Neural progenitor cell (in vitro differentiated cells): Measurements from ENCODE around the gene CPA3. TPM values are rescaled to one million over a fixed set of nuclear protein-coding genes. Genes with fewer than 3 reads are reported as not detected.

ENCODE experiments used
- DNase-seq: peaks from one replicate; pipeline ENCODE4 v3.0.0-alpha.2; 2016; ENCODE audit warnings: low spot score
- H2AFZ ChIP-seq: fragments of 200-600 bp; sonication (generic); replicated peaks from 2 replicates; pipeline ENCODE4 v1.6.1; 2016; ENCODE audit warnings: antibody characterized with exemption
- H3F3A ChIP-seq: fragments of 200-600 bp; sonication (generic); 2 replicates; pipeline ENCODE4 v1.6.1; 2016; ENCODE audit warnings: antibody characterized with exemption, low read depth
- H3K27ac ChIP-seq: fragments of 200-600 bp; sonication (generic); 2 replicates; pipeline ENCODE4 v1.5.1; 2016; ENCODE audit warnings: mild to moderate bottlenecking
- H3K27me3 ChIP-seq: fragments of 200-600 bp; sonication (generic); 2 replicates; pipeline ENCODE4 v1.6.1; 2016; ENCODE audit warnings: mild to moderate bottlenecking, moderate library complexity
- H3K36me3 ChIP-seq: fragments of 200-600 bp; sonication (generic); 2 replicates; pipeline ENCODE4 v1.5.1; 2016
- H3K4me1 ChIP-seq: fragments of 200-600 bp; sonication (generic); 2 replicates; pipeline ENCODE4 v1.6.1; 2016; ENCODE audit warnings: mixed run types
- H3K4me2 ChIP-seq: fragments of 200-600 bp; sonication (generic); 2 replicates; pipeline ENCODE4 v1.6.1; 2016
- H3K4me3 ChIP-seq: fragments of 200-600 bp; sonication (generic); 2 replicates; pipeline ENCODE4 v1.5.1; 2016
- H3K79me2 ChIP-seq: fragments of 200-600 bp; sonication (generic); 2 replicates; pipeline ENCODE4 v1.6.1; 2016; ENCODE audit warnings: low read depth
- H3K9ac ChIP-seq: fragments of 200-600 bp; sonication (generic); 2 replicates; pipeline ENCODE4 v1.6.1; 2016
- H3K9me3 ChIP-seq: fragments of 200-600 bp; sonication (generic); 2 replicates; pipeline ENCODE4 v1.5.1; 2016; ENCODE audit warnings: low read depth
- H4K20me1 ChIP-seq: fragments of 200-600 bp; sonication (generic); 2 replicates; pipeline ENCODE4 v1.6.1; 2016; ENCODE audit warnings: low read depth
- H3K27ac Mint-ChIP-seq: 3 replicates; pipeline ENCODE4 v1.8.0; 2021; ENCODE audit warnings: mixed read lengths
- H3K27me3 Mint-ChIP-seq: 2 replicates; pipeline ENCODE4 v1.8.0; 2022; ENCODE audit warnings: low read depth, mild to moderate bottlenecking, inconsistent platforms, moderate library complexity, mixed read lengths; ENCODE audit not compliant: insufficient read depth
- H3K36me3 Mint-ChIP-seq: 3 replicates; pipeline ENCODE4 v1.8.0; 2021; ENCODE audit warnings: mixed read lengths
- H3K4me1 Mint-ChIP-seq: 3 replicates; pipeline ENCODE4 v1.8.0; 2021; ENCODE audit warnings: mixed read lengths
- H3K4me3 Mint-ChIP-seq: 3 replicates; pipeline ENCODE4 v1.8.0; 2021; ENCODE audit warnings: mild to moderate bottlenecking, moderate library complexity, mixed read lengths
- H3K9me3 Mint-ChIP-seq: 3 replicates; pipeline ENCODE4 v1.8.0; 2020; ENCODE audit warnings: mixed read lengths
- CTCF ChIP-seq: fragments of 200-600 bp; sonication (generic); IDR thresholded peaks from 2 replicates; pipeline ENCODE4 v1.5.1; 2017; ENCODE audit warnings: antibody characterized with exemption, mild to moderate bottlenecking
- EZH2 ChIP-seq: fragments of 200-600 bp; sonication (generic); IDR thresholded peaks from 2 replicates; pipeline ENCODE4 v1.6.1; 2017; ENCODE audit warnings: antibody characterized with exemption, mild to moderate bottlenecking, moderate library complexity
- EZH2phosphoT487 ChIP-seq: fragments of 200-600 bp; sonication (generic); IDR thresholded peaks from 2 replicates; pipeline ENCODE4 v1.6.1; 2017; ENCODE audit warnings: antibody characterized with exemption
- total RNA-seq: library from RNA; depleted of rRNA; stranded (reverse); fragments of >200 nt; gene quantifications from 2 replicates; pipeline ENCODE4 v1.2.3, GENCODE V29; 2015; ENCODE audit warnings: low replicate concordance

Gene CPA3
- total RNA-seq, result not detected in 2 replicates

- no peak within 1 kb of the TSS for H3K9ac ChIP-seq
- H3K27me3 ChIP-seq, result no peaks in the 10 kb centered on the region
- Mint-ChIP-seq H3K27me3 (peaks cover 3% of the 10 kb centered on the region), H3K4me1 (no peaks in the 10 kb centered on the region), H3K4me3 (no peak within 1 kb of the TSS), H3K9me3 (no peaks in the 10 kb centered on the region), H3K27ac (no peak within 1 kb of the TSS), H3K36me3 (no peaks in the 10 kb centered on the region)
- H3K4me1 ChIP-seq, result no peaks in the 10 kb centered on the region
- no peak for TF ChIP-seq EZH2phosphoT487
- no peak for TF ChIP-seq CTCF
- TF ChIP-seq EZH2, result no peak
- DNase-seq, result no peak
- H3K79me2 ChIP-seq, result no peaks in the 10 kb centered on the region
- H3K36me3 ChIP-seq, result no peaks in the 10 kb centered on the region
- no peak within 1 kb of the TSS for H3K4me2 ChIP-seq
- no peak within 1 kb of the TSS for H2AFZ ChIP-seq
- H3F3A ChIP-seq, result no peaks in the 10 kb centered on the region
- no peaks in the 10 kb centered on the region for H4K20me1 ChIP-seq
- H3K27ac ChIP-seq, result no peak within 1 kb of the TSS
- no peaks in the 10 kb centered on the region for H3K9me3 ChIP-seq
- H3K4me3 ChIP-seq, result no peak within 1 kb of the TSS
Measured at GRCh38 chr3:148865049-148865448, at the start of gene CPA3. TSS of gene CPA3 (plus strand) at chr3:148865296. CDS start at chr3:148865308, 12 bp downstream.

GRCh38 chr3:148815316-148816110 lies 49.6 kb upstream of the CPA3 start:
- H3K27ac Mint-ChIP-seq, result no peak overlapping the region
- no peak overlapping the region for H3K4me3 Mint-ChIP-seq
- TF ChIP-seq CTCF, result no peak

GRCh38 chr3:148816427-148816826 lies 48.7 kb upstream of the CPA3 start:
- H3K79me2 ChIP-seq, result no peaks in the 10 kb centered on the region
- TF ChIP-seq CTCF, result no peak
- TF ChIP-seq EZH2phosphoT487, result no peak
- no peak for TF ChIP-seq EZH2
- no peak overlapping the region for H3K4me2 ChIP-seq
- no peaks in the 10 kb centered on the region for H3F3A ChIP-seq
- no peak overlapping the region for H3K27ac Mint-ChIP-seq
- no peaks in the 10 kb centered on the region for H3K9me3 ChIP-seq
- no peaks in the 10 kb centered on the region for H4K20me1 ChIP-seq
- peaks cover 3% of the 10 kb centered on the region for H3K4me1 ChIP-seq
- no peak overlapping the region for H3K4me3 Mint-ChIP-seq
- no peaks in the 10 kb centered on the region for H3K27me3 ChIP-seq
- no peak for DNase-seq
- peaks cover 4% of the 10 kb centered on the region for H3K4me1 Mint-ChIP-seq
- no peak overlapping the region for H2AFZ ChIP-seq
- H3K27ac ChIP-seq, result no peak overlapping the region
- no peaks in the 10 kb centered on the region for H3K36me3 ChIP-seq
- no peak overlapping the region for H3K9ac ChIP-seq
- peaks cover 2% of the 10 kb centered on the region for H3K36me3 Mint-ChIP-seq
- H3K4me3 ChIP-seq, result no peak overlapping the region
- H3K27me3 Mint-ChIP-seq, result no peaks in the 10 kb centered on the region
- H3K9me3 Mint-ChIP-seq, result peaks cover 12% of the 10 kb centered on the region

More at GRCh38 chr3:148815316-148816110, 49.6 kb upstream of the CPA3 start:
- H3K4me3 ChIP-seq, result no peak overlapping the region
- H3K9ac ChIP-seq, result no peak overlapping the region
- no peak overlapping the region for H2AFZ ChIP-seq
- peaks cover 5% of the 10 kb centered on the region for H3K36me3 Mint-ChIP-seq
- H3K9me3 ChIP-seq, result no peaks in the 10 kb centered on the region
- no peaks in the 10 kb centered on the region for H3K27me3 ChIP-seq
- H3K36me3 ChIP-seq, result no peaks in the 10 kb centered on the region
- no peaks in the 10 kb centered on the region for H3F3A ChIP-seq
- H3K4me2 ChIP-seq, result no peak overlapping the region
- no peak overlapping the region for H3K27ac ChIP-seq
- no peaks in the 10 kb centered on the region for H3K27me3 Mint-ChIP-seq
- no peaks in the 10 kb centered on the region for H4K20me1 ChIP-seq
- H3K4me1 Mint-ChIP-seq, result no peaks in the 10 kb centered on the region
- no peaks in the 10 kb centered on the region for H3K4me1 ChIP-seq
- peaks cover 14% of the 10 kb centered on the region for H3K9me3 Mint-ChIP-seq
- no peak for DNase-seq
- H3K79me2 ChIP-seq, result no peaks in the 10 kb centered on the region
